Measurements from ENCODE around the gene SFPQ.

- TF ChIP-seq, protein P1, sequence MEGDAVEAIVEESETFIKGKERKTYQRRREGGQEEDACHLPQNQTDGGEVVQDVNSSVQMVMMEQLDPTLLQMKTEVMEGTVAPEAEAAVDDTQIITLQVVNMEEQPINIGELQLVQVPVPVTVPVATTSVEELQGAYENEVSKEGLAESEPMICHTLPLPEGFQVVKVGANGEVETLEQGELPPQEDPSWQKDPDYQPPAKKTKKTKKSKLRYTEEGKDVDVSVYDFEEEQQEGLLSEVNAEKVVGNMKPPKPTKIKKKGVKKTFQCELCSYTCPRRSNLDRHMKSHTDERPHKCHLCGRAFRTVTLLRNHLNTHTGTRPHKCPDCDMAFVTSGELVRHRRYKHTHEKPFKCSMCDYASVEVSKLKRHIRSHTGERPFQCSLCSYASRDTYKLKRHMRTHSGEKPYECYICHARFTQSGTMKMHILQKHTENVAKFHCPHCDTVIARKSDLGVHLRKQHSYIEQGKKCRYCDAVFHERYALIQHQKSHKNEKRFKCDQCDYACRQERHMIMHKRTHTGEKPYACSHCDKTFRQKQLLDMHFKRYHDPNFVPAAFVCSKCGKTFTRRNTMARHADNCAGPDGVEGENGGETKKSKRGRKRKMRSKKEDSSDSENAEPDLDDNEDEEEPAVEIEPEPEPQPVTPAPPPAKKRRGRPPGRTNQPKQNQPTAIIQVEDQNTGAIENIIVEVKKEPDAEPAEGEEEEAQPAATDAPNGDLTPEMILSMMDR (conservative IDR thresholded peaks at IDR 0.05), result no peak
- no peak for TF ChIP-seq EZH2 (IDR thresholded peaks at IDR 0.05; ENCODE audit: low read depth)
Observed at GRCh38 chr1:35211120-35211414, 18.1 kb upstream of the SFPQ start.
